ENCODE data around the gene GNAI1.

The GNAI1 gene

GRCh38 chr7:80208700-80209099, 74.1 kb downstream of the GNAI1 start:
- DNase-seq (ENCODE audit: low read depth, low spot score), result no peak

- no peak for DNase-seq (ENCODE audit: low read depth, low spot score)
Observed at GRCh38 chr7:80210400-80210799, 75.8 kb downstream of the GNAI1 start.

DNA sequence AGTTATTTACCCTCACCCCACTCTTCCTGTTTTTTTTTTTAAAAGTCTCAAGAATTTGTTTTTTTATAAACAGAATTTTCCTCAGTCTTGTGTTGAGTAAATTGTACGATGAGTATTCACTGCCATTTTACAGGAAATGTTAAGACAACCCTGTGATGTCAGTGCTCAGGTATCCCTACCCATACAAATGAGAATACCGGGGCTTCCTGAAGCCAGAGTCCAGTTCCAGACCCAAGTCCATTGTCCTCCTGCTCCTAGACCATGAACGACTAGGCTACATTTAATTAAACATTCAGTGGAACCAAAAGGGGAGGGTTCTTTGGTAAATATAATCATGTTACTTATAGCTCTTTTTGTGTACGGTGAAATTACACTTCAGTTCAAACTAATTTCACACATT, 79.2 kb downstream of the GNAI1 start:
- DNase-seq (ENCODE audit: low read depth, low spot score), result no peak

- DNase-seq (ENCODE audit: low read depth, low spot score), result no peak
Observed at GRCh38 chr7:80215734-80216133, 81.1 kb downstream of the GNAI1 start.

DNA sequence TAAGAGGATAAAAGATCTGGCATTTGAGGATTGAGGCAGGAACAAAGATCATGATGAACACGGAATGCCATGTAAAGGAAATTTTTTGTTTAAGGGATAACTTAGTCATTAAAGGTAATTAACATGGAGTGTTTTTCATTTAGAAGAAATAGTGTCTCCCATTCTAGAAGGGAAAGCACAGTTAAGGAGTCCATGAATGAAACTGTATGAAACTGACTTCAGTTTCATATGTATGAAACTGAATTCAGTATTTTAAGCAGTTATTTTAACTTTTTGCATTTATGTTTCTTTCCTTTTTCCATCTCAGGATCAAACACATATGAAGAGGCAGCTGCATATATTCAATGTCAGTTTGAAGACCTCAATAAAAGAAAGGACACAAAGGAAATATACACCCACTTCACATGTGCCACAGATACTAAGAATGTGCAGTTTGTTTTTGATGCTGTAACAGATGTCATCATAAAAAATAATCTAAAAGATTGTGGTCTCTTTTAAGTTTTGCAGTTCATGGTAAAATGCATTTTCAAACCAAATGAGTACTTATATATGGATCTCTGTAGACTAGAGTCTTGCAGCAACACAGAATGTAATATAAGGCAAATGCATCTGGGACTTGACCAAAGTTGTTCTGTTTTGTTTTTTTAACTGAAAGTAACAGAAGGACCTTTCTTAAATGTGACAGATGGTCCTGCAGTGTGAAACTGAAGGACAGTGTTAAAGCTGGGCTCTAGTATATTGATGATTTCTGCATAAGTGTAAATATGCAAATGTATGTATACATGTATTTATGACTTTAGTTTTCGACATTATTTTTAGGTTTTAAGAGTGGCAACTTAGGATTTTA, 82.6 kb downstream of the GNAI1 start:
- no peak for DNase-seq (ENCODE audit: low read depth, low spot score)

- DNase-seq (ENCODE audit: low read depth, low spot score), result peak; percentile 34
Observed at GRCh38 chr7:80218723-80219122, 84.1 kb downstream of the GNAI1 start.

- no peak for DNase-seq (ENCODE audit: low read depth, low spot score)
Observed at GRCh38 chr7:80220022-80220634, 85.5 kb downstream of the GNAI1 start.

DNA sequence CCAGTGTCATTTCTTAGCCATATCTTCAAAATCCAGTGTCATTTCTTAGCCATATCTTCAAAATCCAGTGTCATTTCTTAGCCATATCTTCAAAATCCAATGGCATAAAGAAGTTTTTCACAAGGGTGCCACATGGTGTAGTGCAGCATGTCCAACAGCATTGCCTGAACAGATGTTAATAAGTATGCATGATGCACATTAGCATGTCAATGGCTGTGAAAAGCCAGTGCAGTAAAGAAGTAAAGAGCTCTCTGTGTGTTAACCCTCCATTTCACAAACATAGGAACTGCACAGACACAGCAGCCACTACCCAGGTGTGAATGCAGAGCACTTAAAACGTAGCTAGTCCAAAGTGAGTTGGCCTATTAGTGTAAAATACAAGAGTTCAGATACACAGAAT, 89.8 kb downstream of the GNAI1 start:
- DNase-seq (ENCODE audit: low read depth, low spot score), result no peak

DNA sequence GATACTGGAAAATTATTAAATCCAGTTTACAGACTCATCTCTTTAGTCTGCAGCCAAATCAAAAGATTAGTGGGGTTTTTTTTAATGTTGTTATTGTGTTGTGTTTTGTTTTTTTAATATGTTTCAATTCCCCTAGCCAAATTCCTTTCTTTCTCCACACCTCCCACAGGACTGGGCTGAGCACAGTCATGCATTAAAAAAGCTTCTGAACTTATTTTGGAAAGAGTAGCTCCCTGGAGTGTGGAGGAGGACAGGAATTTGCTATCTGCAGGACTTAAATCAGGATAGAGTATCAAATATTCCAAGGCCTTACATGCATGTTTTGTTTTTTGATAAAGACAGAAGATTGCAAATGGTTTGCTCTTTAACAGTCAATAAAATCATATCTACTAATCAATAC, 90.7 kb downstream of the GNAI1 start:
- DNase-seq (ENCODE audit: low read depth, low spot score), result peak; percentile 47

- DNase-seq (ENCODE audit: low read depth, low spot score), result no peak
Observed at GRCh38 chr7:80226629-80227028, 92.0 kb downstream of the GNAI1 start.

DNA sequence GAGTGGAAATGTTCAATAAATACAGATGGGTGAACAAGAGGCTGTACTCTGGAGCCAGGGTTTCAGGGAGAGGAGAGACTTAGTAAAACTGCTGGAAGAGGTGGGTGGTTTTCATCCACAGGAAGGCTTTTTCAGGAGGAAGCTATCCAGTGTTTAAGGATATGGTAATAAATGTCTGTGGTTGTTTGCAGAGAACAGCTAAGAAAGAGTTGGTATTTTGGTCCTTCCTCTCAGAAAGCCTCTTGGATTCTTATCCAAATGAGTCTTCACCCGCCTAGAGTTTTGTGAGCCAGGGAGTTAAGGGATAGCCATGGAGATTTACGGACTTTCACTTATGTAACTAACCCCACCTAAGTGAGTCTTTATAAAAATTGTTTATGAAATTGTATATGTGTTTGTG, 95.7 kb downstream of the GNAI1 start:
- peak; percentile 32 for DNase-seq (ENCODE audit: low read depth, low spot score)

DNA sequence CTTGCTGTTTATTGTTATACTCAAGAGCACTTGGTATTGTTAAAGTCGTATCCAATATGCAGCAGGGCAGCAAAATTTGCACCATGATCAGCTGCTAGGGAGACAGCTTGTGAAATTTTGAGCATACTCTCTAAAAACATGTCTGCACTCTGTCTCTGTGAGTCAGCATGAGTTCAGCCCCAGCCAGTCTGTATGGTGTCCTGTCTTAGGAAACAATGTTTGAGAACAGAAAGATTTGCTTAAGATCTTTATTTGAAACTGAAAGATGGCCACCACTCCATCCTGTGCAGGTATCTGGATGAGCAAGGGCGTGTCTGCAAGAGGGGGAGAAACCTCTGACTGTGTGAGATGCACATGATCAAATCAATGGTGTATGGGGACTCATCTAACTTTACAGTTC, 97.1 kb downstream of the GNAI1 start:
- peak; percentile 16 for DNase-seq (ENCODE audit: low read depth, low spot score)

DNA sequence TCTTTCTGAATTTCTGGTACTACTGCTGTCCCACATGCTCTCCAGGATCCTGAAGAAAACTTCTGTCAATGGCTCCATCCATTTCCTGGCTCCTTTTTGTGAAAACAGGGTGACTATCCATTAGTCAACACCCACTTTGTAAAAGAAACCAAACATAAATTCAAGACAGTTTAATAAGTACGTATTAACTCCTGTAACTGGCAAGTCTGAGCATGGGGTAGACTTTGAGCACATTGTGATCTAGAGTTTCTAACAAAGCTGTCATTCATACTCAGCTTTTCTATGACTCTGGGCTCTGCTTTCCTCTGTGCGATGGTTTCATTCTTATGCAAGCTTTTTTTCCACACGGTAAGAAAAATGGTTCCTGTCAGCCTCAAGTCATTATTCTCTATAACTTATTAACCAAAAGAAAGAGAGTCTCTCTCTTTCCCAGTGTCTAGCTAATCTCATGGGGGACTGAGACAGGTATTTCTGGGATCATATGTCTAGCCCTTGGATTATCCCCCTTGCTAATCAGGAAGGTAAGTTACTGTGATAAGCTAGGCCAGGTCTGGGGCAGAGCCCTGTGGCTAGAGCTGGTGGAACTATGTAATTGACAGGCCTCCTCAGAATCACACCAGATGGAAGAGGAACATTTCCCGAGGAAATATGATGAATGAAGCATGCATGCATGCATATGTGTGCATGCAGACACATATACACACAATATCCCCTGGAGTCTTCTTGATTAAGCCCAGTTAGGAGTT, 98.5 kb downstream of the GNAI1 start:
- DNase-seq (ENCODE audit: low read depth, low spot score), result no peak

- no peak for DNase-seq (ENCODE audit: low read depth, low spot score)
Observed at GRCh38 chr7:80235334-80235733, 100.7 kb downstream of the GNAI1 start.

DNA sequence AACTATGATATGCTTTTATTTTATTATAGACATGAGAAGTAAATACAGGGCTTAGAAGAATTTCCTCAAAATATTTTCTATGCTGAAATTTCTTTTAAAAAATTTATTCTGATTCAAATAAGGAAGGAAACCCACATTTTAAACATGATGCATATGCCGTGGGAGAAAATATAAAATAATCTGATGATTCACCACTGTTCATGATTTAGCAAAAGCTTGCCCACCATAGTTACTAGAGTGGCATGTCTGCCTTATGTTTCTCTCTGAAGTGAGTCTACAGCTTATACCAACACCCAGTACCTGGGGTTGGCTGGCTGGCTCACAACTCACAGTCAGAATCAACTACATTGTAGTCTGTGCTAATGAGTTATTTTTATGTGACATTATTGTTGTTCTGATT, 102.0 kb downstream of the GNAI1 start:
- no peak for DNase-seq (ENCODE audit: low read depth, low spot score)

DNA sequence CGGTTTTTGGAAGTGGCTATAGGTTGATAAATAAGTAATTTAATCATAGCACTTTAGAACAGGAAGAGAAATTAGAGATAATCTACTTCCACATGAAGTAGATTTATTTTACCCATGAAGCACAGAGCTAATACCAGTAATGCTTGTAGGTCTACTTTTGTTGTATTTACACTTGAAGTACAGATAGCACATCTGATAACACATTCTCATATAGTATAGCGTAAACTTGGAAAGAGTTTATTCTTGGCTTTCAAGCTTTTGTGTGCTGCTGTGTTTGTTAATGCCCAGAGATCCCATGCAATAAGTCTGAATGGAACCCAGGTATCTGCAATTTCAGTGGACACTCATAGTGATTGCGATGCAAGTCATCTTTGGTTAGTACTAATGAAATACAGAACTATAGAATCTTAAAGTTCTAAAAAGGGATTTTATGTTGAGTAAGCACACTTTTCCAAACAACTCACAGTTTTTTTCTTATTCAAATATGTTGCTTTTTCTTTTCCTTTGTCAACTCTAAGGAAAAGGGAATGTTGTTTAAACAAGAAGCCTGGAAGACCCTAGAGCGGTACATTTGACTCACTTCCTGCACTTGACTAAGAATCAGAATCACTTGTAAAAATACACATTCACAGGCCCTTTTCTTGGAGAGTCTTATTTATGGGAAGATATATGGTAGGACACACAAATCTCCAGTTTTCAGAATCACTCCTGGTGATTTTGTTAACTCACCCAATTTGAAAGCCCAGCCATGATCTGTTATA, 105.8 kb downstream of the GNAI1 start:
- no peak for DNase-seq (ENCODE audit: low read depth, low spot score)

DNA sequence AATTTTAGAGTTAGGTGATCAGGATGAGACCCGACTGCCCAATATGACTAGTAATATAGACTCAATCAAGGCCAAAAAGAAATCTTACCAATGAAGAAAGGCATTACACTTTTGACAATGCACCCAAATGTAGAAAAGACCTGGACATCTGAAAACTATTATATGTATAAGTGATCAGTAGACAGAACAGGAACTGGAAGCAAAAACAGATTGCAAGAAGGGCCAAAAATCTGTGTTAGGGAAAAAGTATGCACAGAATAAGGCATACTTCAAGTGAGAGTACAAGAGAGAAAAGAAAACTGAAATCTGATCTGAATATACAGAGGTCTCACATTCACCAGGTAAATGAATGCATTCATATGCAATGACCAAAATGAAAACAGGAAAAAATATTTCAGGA, 107.0 kb downstream of the GNAI1 start:
- DNase-seq (ENCODE audit: low read depth, low spot score), result no peak

- DNase-seq (ENCODE audit: low read depth, low spot score), result no peak
Observed at GRCh38 chr7:80243425-80243824, 108.8 kb downstream of the GNAI1 start.

DNA sequence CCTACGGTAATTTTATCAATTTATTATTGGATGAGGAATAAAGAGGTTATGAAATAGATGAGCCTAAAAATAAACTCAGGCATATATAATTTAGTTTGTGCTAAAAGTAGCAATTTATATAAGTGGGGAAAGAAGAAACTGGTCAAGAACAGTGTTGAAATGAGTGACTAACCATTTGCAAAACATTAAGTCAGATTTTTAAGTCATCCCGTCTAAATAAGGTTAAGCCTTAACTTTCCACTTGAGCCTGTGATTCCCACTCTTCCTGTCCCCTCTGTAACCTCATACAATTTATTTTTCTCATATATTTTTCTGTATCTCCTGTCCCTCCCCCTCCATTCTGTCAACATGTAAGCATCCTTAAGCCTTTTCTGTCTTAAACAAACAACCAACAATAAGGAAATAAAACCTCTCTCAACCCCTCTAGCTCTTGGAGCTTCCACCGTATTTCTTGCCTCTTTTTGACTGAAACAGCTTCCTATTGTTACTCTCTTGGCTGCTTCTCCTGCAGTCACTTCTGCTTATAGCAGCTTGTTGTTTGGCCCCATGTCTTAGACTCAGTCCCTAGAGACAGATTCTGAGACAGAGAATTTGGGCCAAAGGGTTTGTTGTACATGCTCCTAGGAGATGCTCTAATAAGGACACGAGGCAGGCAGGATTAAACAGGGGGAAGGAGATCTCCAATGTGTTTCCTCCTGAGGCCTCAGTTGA, 109.7 kb downstream of the GNAI1 start:
- DNase-seq (ENCODE audit: low read depth, low spot score), result no peak

GRCh38 chr7:80247144-80247543, 112.5 kb downstream of the GNAI1 start:
- DNase-seq (ENCODE audit: low read depth, low spot score), result no peak

DNA sequence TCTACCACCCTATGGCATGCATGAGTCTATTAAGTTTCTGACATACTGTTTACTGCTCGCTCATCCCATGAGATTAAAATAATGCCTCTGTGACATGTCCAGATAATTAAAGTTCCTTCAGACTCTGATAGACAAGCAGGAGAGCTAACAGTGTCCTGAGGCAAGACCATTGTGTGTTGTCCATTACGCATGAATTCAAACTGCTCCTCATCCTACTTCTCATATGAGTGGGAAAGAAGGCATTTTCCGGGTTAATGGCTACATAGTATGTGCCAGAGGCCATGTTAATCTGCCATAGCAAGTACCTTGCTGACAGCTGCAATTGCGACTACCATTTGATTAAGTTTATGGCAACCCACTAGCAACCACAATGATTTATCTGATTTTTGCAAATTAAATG, 113.3 kb downstream of the GNAI1 start:
- DNase-seq (ENCODE audit: low read depth, low spot score), result no peak

Measured in astrocyte of the hippocampus (primary cell).